Neural cell (in vitro differentiated cells): ENCODE results near the gene CD177. TPM values are rescaled to one million over a fixed set of nuclear protein-coding genes. Genes with fewer than 3 reads are reported as not detected.

Source experiments
- H2AFZ ChIP-seq: fragments of 200-600, 300-800 bp; sonication (generic), shearing (Covaris generic); 2 replicates; pipeline ENCODE4 v1.6.0; 2014; ENCODE audit warnings: low read depth, mild to moderate bottlenecking, antibody characterized with exemption, low read length, moderate library complexity
- H3F3A ChIP-seq: fragments of 200-600 bp; shearing (Covaris generic); 2 replicates; pipeline ENCODE4 v1.6.1; 2016; ENCODE audit warnings: mild to moderate bottlenecking, moderate library complexity, mixed read lengths, antibody characterized with exemption, low read length; ENCODE audit not compliant: insufficient read depth, poor library complexity, severe bottlenecking
- H3K27ac ChIP-seq: fragments of 200-600, 300-800 bp; sonication (generic), shearing (Covaris generic); 2 replicates; pipeline ENCODE4 v1.5.1; 2014; ENCODE audit warnings: mild to moderate bottlenecking, low read length, moderate library complexity
- H3K27me3 ChIP-seq: fragments of 300-800, 200-600 bp; sonication (generic), shearing (Covaris generic); 2 replicates; pipeline ENCODE4 v1.6.0; 2014; ENCODE audit warnings: mild to moderate bottlenecking, low read depth, low read length, moderate library complexity; ENCODE audit not compliant: insufficient read depth
- H3K36me3 ChIP-seq: fragments of 300-800, 200-600 bp; sonication (generic), shearing (Covaris generic); 2 replicates; pipeline ENCODE4 v1.5.1; 2014; ENCODE audit warnings: mild to moderate bottlenecking, antibody characterized with exemption, low read length, moderate library complexity; ENCODE audit not compliant: insufficient read depth
- H3K4me2 ChIP-seq: fragments of 300-800, 200-600 bp; sonication (generic), shearing (Covaris generic); 2 replicates; pipeline ENCODE4 v1.6.0; 2014; ENCODE audit warnings: mild to moderate bottlenecking, low read length
- H3K4me3 ChIP-seq: fragments of 300-800, 200-600 bp; sonication (generic), shearing (Covaris generic); 2 replicates; pipeline ENCODE4 v1.5.1; 2014; ENCODE audit warnings: mild to moderate bottlenecking, low read length, moderate library complexity
- H3K79me2 ChIP-seq: fragments of 200-600 bp; shearing (Covaris generic); replicated peaks from 2 replicates; pipeline ENCODE4 v1.6.0; 2014; ENCODE audit warnings: mild to moderate bottlenecking, low read length, moderate library complexity; ENCODE audit not compliant: insufficient read depth
- H3K9ac ChIP-seq: fragments of 300-800, 200-600 bp; sonication (generic), shearing (Covaris generic); 2 replicates; pipeline ENCODE4 v1.6.1; 2016; ENCODE audit warnings: mild to moderate bottlenecking, low read length, mixed read lengths
- H3K9me2 ChIP-seq: fragments of 200-600 bp; shearing (Covaris generic); 2 replicates; pipeline ENCODE4 v1.6.1; 2016; ENCODE audit warnings: mild to moderate bottlenecking, low read length, mixed read lengths; ENCODE audit not compliant: insufficient read depth
- H3K9me3 ChIP-seq: fragments of 200-600, 300-800 bp; sonication (generic), shearing (Covaris generic); 2 replicates; pipeline ENCODE4 v1.6.1; 2016; ENCODE audit warnings: mild to moderate bottlenecking, mixed run types, low read length, moderate library complexity, mixed read lengths
- H4K20me1 ChIP-seq: fragments of 200-600 bp; shearing (Covaris generic); 2 replicates; pipeline ENCODE4 v1.6.1; 2016; ENCODE audit warnings: mild to moderate bottlenecking, mixed run types; ENCODE audit not compliant: insufficient read depth
- EP300 ChIP-seq: fragments of 450-650 bp; conservative IDR thresholded peaks from 2 replicates; pipeline ENCODE4 v1.6.1; 2014; ENCODE audit warnings: antibody characterized with exemption, mild to moderate bottlenecking, moderate library complexity; ENCODE audit not compliant: poor library complexity, severe bottlenecking
- EZH2 ChIP-seq: fragments of 200-600, 300-800 bp; shearing (Covaris generic), sonication (generic); IDR thresholded peaks from 2 replicates; pipeline ENCODE4 v1.6.1; 2014; ENCODE audit warnings: antibody characterized with exemption, low read length, borderline replicate concordance, mild to moderate bottlenecking; ENCODE audit not compliant: insufficient read depth, poor library complexity, severe bottlenecking
- MXI1 ChIP-seq: fragments of 450-650 bp; conservative IDR thresholded peaks from 2 replicates; pipeline ENCODE4 v1.6.1; 2014; ENCODE audit warnings: antibody characterized with exemption, mild to moderate bottlenecking; ENCODE audit not compliant: poor library complexity, severe bottlenecking
- POLR2AphosphoS5 ChIP-seq: IDR thresholded peaks from 2 replicates; pipeline ENCODE4 v1.6.1; 2012
- RAD21 ChIP-seq: fragments of 450-650 bp; conservative IDR thresholded peaks from 2 replicates; pipeline ENCODE4 v1.6.1; 2014; ENCODE audit warnings: antibody characterized with exemption, mild to moderate bottlenecking, moderate library complexity
- SMC3 ChIP-seq: fragments of 450-650 bp; conservative IDR thresholded peaks from 2 replicates; pipeline ENCODE4 v1.6.1; 2014; ENCODE audit warnings: antibody characterized with exemption, mild to moderate bottlenecking, moderate library complexity; ENCODE audit not compliant: poor library complexity
- TAF1 ChIP-seq: IDR thresholded peaks from 2 replicates; pipeline ENCODE4 v1.6.1; 2012; ENCODE audit warnings: low read depth
- polyA plus RNA-seq: library from polyadenylated mRNA; depleted of rRNA; stranded (reverse); fragments of >200 nt; gene quantifications from 2 replicates; pipeline ENCODE4 v1.2.3, GENCODE V29; 2014
- TF ChIP-seq, protein P1 (sequence below): fragments of 450-650 bp; IDR thresholded peaks from 2 replicates; pipeline ENCODE4 v1.5.1; 2014; ENCODE audit warnings: antibody characterized with exemption, mild to moderate bottlenecking, moderate library complexity; ENCODE audit not compliant: poor library complexity, severe bottlenecking
- TF ChIP-seq, protein P2 (sequence below): IDR thresholded peaks from 2 replicates; pipeline ENCODE4 v1.6.1; 2012; ENCODE audit warnings: borderline replicate concordance

CD177 gene
- polyA plus RNA-seq, 1 donor from 2014 or later, result not detected

DNA sequence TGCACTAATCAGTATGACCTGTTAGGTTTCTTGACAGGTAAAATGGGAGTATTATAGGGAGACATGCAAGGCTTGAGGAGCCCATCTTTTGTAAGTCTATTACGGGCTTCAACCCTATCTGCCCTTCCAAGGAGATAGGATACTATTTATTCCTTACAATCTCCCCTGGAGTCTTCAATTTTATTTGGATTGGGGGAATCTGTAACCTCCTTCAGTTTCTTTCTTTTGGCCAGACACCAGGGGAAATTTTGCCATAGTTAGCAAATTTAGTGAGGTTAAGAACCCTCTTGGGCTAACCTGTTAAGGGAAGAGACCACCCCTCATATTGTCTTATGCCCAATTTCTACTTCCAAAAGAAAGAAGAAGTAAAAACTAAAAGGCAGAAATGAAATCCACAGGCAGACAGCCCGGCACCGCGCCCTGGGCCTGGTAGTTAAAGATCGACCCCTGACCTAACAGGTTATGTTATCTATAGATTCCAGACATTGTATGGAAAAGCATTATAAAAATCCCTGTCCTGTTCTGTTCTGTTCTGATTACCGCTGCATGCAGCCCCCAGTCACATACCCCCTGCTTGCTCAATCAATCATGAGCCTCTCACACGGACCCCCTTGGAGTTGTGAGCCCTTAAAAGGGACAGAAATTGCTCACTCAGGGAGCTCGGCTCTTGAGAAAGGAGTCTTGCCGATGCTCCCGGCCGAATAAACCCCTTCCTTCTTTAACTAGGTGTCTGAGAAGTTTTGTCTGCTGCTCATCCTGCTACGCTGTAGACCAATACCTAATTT, 39.6 kb upstream of the CD177 start:
- H2AFZ ChIP-seq, result no peak overlapping the region
- no peak overlapping the region for H3K4me2 ChIP-seq
- no peaks in the 10 kb centered on the region for H3K9me3 ChIP-seq
- no peak overlapping the region for H3K27ac ChIP-seq
- no peaks in the 10 kb centered on the region for H4K20me1 ChIP-seq
- no peak for TF ChIP-seq TAF1
- TF ChIP-seq, protein P1, sequence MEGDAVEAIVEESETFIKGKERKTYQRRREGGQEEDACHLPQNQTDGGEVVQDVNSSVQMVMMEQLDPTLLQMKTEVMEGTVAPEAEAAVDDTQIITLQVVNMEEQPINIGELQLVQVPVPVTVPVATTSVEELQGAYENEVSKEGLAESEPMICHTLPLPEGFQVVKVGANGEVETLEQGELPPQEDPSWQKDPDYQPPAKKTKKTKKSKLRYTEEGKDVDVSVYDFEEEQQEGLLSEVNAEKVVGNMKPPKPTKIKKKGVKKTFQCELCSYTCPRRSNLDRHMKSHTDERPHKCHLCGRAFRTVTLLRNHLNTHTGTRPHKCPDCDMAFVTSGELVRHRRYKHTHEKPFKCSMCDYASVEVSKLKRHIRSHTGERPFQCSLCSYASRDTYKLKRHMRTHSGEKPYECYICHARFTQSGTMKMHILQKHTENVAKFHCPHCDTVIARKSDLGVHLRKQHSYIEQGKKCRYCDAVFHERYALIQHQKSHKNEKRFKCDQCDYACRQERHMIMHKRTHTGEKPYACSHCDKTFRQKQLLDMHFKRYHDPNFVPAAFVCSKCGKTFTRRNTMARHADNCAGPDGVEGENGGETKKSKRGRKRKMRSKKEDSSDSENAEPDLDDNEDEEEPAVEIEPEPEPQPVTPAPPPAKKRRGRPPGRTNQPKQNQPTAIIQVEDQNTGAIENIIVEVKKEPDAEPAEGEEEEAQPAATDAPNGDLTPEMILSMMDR, result no peak
- no peak for TF ChIP-seq MXI1
- TF ChIP-seq EP300, result no peak
- no peak for TF ChIP-seq RAD21
- no peak for TF ChIP-seq SMC3
- TF ChIP-seq, protein P2, sequence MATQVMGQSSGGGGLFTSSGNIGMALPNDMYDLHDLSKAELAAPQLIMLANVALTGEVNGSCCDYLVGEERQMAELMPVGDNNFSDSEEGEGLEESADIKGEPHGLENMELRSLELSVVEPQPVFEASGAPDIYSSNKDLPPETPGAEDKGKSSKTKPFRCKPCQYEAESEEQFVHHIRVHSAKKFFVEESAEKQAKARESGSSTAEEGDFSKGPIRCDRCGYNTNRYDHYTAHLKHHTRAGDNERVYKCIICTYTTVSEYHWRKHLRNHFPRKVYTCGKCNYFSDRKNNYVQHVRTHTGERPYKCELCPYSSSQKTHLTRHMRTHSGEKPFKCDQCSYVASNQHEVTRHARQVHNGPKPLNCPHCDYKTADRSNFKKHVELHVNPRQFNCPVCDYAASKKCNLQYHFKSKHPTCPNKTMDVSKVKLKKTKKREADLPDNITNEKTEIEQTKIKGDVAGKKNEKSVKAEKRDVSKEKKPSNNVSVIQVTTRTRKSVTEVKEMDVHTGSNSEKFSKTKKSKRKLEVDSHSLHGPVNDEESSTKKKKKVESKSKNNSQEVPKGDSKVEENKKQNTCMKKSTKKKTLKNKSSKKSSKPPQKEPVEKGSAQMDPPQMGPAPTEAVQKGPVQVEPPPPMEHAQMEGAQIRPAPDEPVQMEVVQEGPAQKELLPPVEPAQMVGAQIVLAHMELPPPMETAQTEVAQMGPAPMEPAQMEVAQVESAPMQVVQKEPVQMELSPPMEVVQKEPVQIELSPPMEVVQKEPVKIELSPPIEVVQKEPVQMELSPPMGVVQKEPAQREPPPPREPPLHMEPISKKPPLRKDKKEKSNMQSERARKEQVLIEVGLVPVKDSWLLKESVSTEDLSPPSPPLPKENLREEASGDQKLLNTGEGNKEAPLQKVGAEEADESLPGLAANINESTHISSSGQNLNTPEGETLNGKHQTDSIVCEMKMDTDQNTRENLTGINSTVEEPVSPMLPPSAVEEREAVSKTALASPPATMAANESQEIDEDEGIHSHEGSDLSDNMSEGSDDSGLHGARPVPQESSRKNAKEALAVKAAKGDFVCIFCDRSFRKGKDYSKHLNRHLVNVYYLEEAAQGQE, result no peak
- no peak for TF ChIP-seq EZH2
- TF ChIP-seq POLR2AphosphoS5, result no peak
- no peaks in the 10 kb centered on the region for H3F3A ChIP-seq
- H3K9me2 ChIP-seq, result no peaks in the 10 kb centered on the region
- H3K27me3 ChIP-seq, result no peaks in the 10 kb centered on the region
- no peaks in the 10 kb centered on the region for H3K36me3 ChIP-seq
- no peak overlapping the region for H3K9ac ChIP-seq
- H3K79me2 ChIP-seq, result no peaks in the 10 kb centered on the region
- no peak overlapping the region for H3K4me3 ChIP-seq

DNA sequence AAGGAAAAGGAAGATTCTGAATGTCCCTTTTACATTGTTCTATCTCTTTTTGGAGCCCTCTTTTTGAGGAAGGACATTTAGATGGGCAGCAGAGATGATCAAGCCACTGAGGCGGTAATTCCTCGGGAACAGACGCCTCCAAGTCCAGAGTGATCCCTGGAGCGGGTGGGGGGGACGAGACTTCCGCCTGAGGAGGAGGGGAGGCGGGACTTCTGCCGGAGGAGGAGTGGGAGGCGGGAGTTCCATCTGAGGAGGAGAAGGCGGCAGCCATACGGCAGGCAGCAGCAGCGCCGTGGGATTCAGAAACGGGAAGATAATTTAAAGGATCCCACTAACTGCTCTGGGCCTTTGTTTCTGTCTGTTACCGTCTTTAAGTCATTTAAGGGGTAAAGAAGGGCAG, 37.6 kb upstream of the CD177 start:
- Histone ChIP-seq H3K9me2 (no peaks in the 10 kb centered on the region), H3K27ac (no peak overlapping the region), H3K36me3 (no peaks in the 10 kb centered on the region), H3K9me3 (no peaks in the 10 kb centered on the region), H3K27me3 (no peaks in the 10 kb centered on the region), H4K20me1 (no peaks in the 10 kb centered on the region), H3K4me2 (no peak overlapping the region), H3K9ac (no peak overlapping the region), H3K79me2 (no peaks in the 10 kb centered on the region), H3K4me3 (no peak overlapping the region), H3F3A (no peaks in the 10 kb centered on the region), H2AFZ (no peak overlapping the region)
- TF ChIP-seq, protein P2, result no peak
- TF ChIP-seq MXI1, result no peak
- TF ChIP-seq EP300, result no peak
- no peak for TF ChIP-seq POLR2AphosphoS5
- TF ChIP-seq, protein P1, result no peak
- TF ChIP-seq RAD21, result no peak
- no peak for TF ChIP-seq SMC3
